Stimulated activated CD8-positive, alpha-beta memory T cell treated with anti-CD3 and anti-CD28 coated beads, Interleukin-4, amount 100 ng/mL, for 48 hours (primary cell): ENCODE results near the gene TMPRSS3.

Experiments used
- DNase-seq: peaks from one replicate; pipeline ENCODE4 v3.0.0-alpha.2; 2020

TMPRSS3 gene

GRCh38 chr21:42369821-42370220, 26.0 kb downstream of the TMPRSS3 start:
- DNase-seq = no peak

DNA sequence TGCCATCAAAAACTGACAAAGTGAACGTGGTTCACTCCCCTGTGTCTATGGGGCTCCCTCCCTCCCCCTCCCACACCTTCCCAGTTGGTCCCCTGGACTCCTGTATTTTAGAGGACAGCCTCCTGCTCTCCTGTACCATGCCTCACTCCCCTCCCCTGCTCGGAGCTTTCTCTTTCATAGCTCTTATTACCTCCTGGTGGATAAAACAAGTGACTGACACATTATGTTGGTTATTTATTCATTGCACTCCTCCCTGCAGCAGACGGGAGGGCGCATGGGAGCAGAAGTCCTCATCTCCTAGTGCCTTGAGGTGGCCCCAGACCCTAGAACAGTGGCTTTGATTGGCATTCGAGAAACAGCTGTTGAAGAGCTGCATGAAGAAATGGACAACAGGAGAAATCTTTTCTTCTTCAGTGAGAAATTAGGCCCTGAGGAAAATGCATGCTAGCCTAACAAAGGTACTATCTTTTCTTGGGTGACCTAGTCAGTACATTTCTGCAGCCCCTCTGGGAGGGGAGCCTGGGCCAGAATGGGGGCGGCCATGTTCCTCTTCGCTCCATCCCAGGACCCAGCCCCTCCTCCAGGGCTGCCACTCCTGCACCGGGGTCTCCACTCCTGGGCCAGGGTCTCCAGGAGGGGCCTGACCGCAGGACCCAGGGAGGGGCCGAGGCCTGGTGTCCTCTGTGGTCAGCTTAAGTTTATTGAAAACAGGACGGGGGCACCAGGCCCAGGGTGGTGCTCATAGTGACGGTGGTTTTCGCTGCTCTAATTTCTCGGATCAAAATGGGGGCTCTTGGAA, 28.3 kb downstream of the TMPRSS3 start:
- DNase-seq = no peak

DNA sequence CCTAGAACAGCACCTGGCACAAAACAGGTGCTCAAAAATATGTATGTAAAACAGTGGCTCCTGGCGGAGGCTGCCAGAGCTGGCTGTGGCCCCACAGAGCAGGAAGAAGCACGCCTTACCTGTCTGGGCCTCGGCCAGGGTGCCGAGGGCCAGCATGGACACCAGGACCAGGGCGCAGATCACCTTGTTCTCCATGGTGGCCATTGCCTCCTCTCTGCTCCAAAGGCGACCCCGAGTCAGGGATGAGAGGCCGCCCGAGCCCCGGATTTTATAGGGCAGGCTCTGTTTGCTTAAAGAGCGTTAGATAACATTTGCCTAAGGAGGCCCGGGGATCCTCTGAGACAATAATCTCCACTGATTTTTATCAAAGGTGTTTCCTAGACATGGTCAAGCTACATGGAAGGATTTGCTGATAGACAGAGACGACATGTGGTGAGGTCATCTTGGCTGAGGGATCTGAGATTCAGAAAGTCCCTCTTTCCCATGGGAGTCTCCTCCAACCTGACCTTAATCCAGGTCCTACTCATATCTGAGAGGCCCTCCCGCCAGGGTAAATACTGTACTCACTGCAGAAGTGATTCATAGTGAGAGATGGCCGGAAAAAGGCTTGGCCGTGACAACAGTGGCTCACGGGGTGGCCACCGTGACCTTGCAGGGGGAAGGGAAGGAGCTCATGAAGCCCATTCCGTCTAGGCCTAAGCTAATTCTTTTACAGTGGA, 29.4 kb downstream of the TMPRSS3 start, which contains the start of gene TFF1:
Gene TFF1, minus strand, starts transcription at position 244 of the 719 bp plus-strand sequence. Its CDS starts 40 bp downstream, at position 204.
- DNase-seq = no peak

DNA sequence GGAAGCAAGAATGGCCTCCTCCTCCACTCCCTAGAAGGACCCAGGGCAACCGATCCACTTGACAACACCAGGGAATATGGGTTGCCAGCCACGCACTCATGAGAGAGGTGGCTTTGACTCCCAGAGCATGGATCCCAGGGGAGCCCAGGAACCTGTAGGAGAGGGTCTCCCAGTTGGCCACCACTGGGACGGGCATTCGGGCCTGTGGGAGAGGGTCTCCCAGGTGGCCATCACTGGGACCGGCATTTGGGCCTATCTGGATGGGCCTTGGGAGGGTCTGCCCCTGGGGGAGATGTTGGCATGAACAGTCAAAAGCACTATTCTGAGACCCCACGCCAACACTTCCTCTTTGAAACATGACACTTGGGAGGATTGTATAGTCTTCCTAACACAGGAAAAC, 30.1 kb downstream of the TMPRSS3 start:
- DNase-seq = no peak

- no peak for DNase-seq
These were observed 31.5 kb downstream of the TMPRSS3 start for GRCh38 chr21:42364304-42364865.

- no peak for DNase-seq
These were observed 32.5 kb downstream of the TMPRSS3 start for GRCh38 chr21:42363312-42363711.

- no peak for DNase-seq
These were observed 33.2 kb downstream of the TMPRSS3 start for GRCh38 chr21:42362700-42363099.

DNA sequence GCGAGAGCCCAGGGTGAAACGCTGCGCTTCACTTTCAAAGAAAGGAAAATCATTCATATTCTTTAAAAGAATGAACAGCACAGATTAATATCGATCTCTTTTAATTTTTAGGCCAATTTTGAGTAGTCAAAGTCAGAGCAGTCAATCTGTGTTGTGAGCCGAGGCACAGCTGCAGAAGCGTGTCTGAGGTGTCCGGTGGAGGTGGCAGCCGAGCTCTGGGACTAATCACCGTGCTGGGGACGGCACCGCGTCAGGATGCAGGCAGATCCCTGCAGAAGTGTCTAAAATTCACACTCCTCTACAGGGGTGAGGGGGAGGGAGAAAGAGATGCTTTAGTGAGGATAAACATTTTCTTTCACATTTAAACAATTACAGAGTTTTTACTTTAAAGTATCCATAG, 33.7 kb downstream of the TMPRSS3 start:
- DNase-seq = no peak

GRCh38 chr21:42361286-42361685, 34.6 kb downstream of the TMPRSS3 start:
- DNase-seq = no peak

DNA sequence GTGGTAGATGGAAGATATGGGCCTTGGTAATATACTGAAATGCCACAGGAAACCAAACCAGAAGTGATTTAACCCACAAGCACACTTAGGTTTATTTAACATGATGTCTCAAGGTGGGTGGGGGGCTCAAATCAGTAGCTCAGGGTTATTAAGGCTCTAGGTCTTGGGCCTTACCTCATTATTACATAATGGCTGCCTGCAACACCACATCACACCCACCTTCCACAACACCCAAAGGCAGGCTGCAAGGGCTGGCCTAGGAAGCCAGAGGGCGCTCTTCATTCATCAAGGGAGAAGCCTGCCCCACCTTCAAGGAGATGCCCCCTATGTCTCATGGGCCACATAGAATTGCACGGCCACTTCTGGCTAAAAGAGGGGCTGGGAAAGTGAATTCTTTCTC, 35.5 kb downstream of the TMPRSS3 start:
- peak; percentile 61 for DNase-seq

DNA sequence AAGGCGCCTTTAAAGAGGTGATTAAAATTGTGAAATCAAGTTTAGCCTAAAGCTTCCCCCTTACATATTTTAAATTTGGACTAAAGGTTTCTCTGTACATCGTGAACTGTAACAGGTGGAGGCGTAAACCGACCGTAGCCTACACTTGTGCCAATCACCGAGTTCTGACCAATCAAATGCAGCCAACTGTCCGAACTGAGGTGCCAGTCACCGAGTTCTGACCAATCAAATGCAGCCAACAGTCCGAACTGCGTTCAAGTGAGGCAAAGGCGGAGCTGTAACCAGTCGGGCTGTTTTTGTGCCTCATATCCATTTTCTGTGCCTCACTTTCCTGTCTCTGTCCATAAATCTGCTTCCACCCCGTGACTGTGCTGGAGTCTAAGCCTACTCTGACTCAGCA, 36.9 kb downstream of the TMPRSS3 start:
- no peak for DNase-seq

- DNase-seq = no peak
These were observed 37.6 kb downstream of the TMPRSS3 start for GRCh38 chr21:42358261-42358660.

GRCh38 chr21:42357307-42357706, 38.5 kb downstream of the TMPRSS3 start:
- DNase-seq = no peak

DNA sequence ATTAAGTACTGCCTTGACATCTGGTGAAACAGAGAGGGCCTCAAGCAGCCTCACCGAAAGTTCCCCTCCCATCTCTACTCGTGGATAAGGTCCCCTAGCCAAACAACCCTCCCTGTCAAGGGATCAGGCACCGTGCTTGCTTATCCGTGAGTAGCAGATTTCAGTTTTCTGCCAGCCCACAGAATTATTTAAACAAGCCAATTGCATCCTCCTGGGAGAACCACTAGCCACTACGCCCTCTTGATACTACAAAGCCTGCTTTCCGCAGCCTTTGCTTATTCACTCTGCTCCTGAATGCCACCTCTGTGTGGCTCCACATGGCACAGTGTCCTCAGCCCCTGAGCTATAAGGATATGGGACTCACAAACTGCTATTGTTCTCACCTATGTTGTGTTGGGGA, 39.2 kb downstream of the TMPRSS3 start:
- DNase-seq = no peak

GRCh38 chr21:42356046-42356445, 39.8 kb downstream of the TMPRSS3 start:
- DNase-seq = no peak

DNA sequence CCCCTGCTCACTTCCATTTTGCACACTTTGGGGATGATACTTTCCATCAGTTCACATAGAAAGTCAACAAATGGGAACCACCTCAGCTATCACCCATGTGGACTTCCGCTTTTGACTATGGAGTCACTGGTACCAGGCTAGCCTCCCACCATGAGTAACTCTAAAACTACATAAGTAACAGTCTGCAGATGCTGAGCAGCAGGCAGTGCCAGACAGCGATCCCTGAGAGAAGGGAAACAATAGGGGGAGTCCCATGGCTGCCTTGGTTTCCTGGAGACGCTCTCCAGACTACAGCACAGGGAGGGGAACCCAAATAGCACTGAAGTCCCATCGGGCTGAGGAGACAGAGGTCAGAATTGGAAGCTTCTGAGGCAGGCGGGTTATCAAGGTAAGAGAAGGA, 42.2 kb downstream of the TMPRSS3 start:
- no peak for DNase-seq

DNA sequence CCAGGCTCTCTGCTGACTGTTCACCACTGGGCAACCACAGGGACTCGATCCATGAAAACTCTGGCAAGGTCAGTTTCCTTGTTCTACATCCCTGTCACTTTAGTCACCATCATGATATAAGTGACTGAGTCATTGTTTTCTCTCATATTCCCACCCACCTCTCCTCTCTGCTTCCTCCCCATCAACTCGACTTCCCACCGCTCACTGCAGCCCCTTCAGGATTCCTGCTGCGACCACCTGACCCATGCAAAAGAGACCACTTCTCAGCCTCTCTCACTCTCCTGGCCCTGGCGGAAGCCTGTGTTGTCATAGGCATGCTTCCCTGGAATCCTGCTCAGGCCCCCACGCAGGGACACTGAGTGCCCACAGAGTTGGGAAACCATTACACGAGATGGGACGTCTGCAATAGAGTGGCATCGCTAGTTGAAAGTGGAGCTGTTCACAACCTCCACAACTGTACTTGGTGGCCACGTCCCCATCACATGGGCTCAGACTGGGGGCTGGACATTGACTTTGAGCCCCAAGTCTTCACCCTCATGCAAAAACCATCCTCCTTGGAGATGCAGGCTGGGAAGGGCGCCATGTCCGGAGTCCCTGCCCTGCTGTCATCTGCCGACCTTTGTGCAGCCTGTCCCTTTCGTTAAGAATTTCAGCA, 43.3 kb downstream of the TMPRSS3 start:
- DNase-seq = no peak

GRCh38 chr21:42351626-42352440, 44.0 kb downstream of the TMPRSS3 start:
- no peak for DNase-seq

GRCh38 chr21:42350927-42351426, 44.9 kb downstream of the TMPRSS3 start, which contains the start of gene TFF2:
TSS of gene TFF2 (minus strand) at chr21:42350994. CDS start at chr21:42350957, 37 bp downstream.
- DNase-seq = peak; percentile 14

DNA sequence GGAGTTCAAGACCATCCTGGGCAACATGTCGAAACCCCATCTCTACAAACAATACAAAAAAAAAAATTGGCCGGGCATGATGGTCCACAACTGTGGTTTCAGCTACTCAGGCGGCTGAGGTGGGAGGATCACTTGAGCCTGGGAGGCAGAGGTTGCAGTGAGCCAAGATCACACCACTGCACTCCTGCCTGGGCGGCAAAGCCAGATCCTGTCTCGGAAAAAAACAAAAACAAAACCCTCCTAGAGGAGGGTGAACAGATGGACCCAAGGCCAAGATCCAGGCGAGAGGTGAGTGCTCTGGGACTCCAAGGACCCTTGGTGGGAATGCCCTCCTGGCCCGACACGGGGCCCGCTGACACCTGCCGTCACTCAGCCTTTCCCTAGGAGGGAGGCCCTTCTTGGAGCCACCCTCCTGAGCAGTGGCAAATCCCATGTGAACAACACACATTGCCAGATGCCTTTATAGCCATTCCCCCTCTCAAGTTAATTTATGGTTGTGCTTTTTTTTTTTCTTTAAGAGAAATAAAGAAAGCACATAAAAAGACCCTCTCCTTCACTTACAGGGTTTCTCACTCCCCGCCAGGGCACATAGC, 45.4 kb downstream of the TMPRSS3 start:
- peak; percentile 6 for DNase-seq

DNA sequence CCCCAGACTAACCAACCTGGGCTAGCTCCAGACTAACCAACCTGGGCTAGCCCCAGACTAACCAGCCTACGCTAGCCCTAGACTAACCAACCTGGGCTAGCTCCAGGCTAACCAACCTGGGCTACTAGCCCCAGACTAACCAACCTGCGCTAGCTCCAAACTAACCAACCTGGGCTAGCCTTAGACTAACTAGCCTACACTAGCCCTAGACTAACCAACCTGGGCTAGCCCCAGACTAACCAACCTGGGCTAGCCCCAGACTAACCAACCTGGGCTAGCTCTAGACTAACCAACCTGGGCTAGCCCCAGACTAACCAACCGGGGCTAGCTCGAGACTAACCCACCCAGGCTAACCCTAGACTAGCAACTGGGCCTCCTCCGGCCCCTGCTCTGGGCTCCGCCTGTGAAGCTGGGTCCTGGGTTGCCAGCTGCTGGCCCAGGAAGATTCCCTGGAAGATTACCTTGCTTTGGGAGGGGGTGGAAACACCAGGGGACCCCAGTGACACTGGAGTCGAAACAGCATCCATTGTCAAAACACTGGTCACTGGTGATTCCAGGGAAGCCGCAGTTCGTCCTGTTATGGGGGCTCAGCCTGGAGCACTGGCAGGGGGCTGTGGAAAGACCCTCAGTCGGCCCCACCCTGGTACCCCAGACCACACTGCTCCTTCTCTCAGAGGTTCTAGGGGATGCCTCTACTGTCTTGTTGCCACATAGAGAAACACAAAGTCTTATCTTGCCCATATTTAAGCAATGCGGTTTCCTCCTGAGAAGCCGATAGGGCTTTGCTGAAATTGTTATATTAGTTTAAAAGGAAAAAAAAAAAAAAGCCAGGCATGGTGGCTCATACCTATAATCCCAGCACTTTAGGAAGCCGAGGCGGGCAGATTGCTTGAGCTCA, 46.2 kb downstream of the TMPRSS3 start:
- DNase-seq = peak; percentile 12
